Esophagus squamous epithelium (tissue), 4 donors: Measurements from ENCODE around the gene LTB4R.

ENCODE experiments used
- CTCF ChIP-seq, 6 experiments: fragments of 450-650 bp in 4 of 6; fragments of 200-600 bp in 2 of 6; sonication (generic) in 2 of 6; IDR thresholded peaks; one replicate each; pipeline ENCODE4 v1.5.1; 2016 to 2019; ENCODE audit warnings: antibody characterized with exemption in 6 of 6, mild to moderate bottlenecking in 4 of 6, moderate library complexity in 4 of 6
- POLR2A ChIP-seq, 4 donors: fragments of 450-650 bp; IDR thresholded peaks; one replicate each; pipeline ENCODE4 v1.6.1; 2017; ENCODE audit warnings: antibody characterized with exemption in 4 of 4, mild to moderate bottlenecking in 4 of 4, moderate library complexity in 3 of 4

- no peak for TF ChIP-seq POLR2A (IDR thresholded peaks at IDR 0.05)
- TF ChIP-seq CTCF (IDR thresholded peaks at IDR 0.05) = no peak
Observed at GRCh38 chr14:24277606-24278321, 33.5 kb upstream of the LTB4R start.
